ENCODE data around the gene SYT1. TPM values are rescaled to one million over a fixed set of nuclear protein-coding genes. Genes with fewer than 3 reads are reported as not detected.
"Not testable (repeated sequence)": the region's sequence is repeated elsewhere in the genome, so short reads cannot be mapped to it uniquely, and the experiment has no call there.

Gene SYT1
- total and polyA plus RNA-seq, 3 experiments from 2014 or later, result not detected

DNA sequence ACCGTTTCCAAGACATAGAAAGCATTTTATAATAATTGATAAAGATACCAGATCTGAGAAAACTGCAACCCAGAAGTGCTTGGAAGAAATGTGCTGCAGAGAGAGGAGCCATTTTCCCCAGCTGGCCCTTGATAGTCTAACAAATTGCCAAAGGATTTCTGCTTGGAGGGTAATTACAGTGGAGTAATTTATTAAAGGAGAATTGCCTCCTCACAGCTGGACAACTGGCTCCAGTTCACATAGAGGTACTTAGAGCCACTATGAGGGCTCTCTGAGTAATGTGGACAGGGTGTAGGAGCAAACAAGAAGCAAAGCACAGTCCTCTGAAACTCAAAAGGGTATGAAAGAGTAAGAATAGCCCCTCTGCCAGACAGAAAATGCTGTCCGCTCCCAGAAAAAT lies 335.6 kb downstream of the SYT1 start:
- H3K27ac Mint-ChIP-seq, result no peak overlapping the region
- POLR2A ChIA-PET, result no interaction called here
- no peak overlapping the region for H3K4me3 ChIP-seq (ENCODE audit: low read length)
- CTCF ChIA-PET, result no interaction called here
- H3K36me3 Mint-ChIP-seq, result no peaks in the 10 kb centered on the region
- H3K4me3 Mint-ChIP-seq, result no peak overlapping the region
- no peaks in the 10 kb centered on the region for H3K4me1 Mint-ChIP-seq
- no peaks in the 10 kb centered on the region for H3K36me3 ChIP-seq (ENCODE audit: insufficient read depth, low read length)
- H3K4me1 ChIP-seq (ENCODE audit: insufficient read depth, low read length), result no peaks in the 10 kb centered on the region
- no peaks in the 10 kb centered on the region for H3K9me3 ChIP-seq (ENCODE audit: low read length)
- H3K27ac ChIP-seq (ENCODE audit: low read depth, low read length), result no peak overlapping the region
- DNase-seq, result no peak
- no peaks in the 10 kb centered on the region for H3K27me3 ChIP-seq (ENCODE audit: insufficient read depth, low read length, poor library complexity, severe bottlenecking)
- peaks cover 0 to 2% of the 10 kb centered on the region in 2 donors for H3K27me3 Mint-ChIP-seq
- H3K9me3 Mint-ChIP-seq, result peaks cover 2 to 34% (median 4%) of the 10 kb centered on the region in 5 donors

DNA sequence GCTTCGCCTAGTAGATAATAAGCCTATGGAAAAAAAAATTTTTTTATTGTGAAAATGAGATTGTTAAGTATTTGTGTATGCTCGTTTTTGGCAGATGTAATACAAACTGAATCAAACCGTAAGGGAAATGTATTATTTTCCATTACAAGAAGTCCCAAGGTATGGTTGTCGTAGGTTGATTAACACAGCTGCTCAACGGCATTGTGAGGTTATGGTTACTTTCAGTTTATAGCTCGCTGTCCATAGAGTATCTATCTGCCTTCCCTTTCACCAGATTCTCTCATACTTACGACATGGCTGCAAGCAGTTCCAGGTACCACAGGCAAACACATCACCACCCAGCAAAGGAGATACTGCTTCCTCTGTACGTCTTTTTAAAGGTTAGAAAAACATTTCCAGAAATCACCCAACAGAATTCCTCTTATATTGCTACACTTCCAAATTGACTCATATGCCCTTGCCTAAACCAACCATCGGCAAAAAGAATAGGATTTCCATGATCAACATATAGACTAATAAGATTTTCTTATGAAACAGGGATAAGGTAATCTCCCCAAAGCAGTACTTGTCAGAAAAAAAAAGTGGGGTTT lies 338.6 kb downstream of the SYT1 start:
- Mint-ChIP-seq H3K4me1 (no peaks in the 10 kb centered on the region), H3K4me3 (no peak overlapping the region), H3K36me3 (no peaks in the 10 kb centered on the region), H3K9me3 (peaks cover 0 to 33% (median 5%) of the 10 kb centered on the region in 5 donors), H3K27ac (no peak overlapping the region), H3K27me3 (peaks cover 0 to 2% of the 10 kb centered on the region in 2 donors)
- POLR2A ChIA-PET, result no interaction called here
- CTCF ChIA-PET, result no interaction called here
- H3K9me3 ChIP-seq (ENCODE audit: low read length), result no peaks in the 10 kb centered on the region
- no peaks in the 10 kb centered on the region for H3K36me3 ChIP-seq (ENCODE audit: insufficient read depth, low read length)
- no peaks in the 10 kb centered on the region for H3K27me3 ChIP-seq (ENCODE audit: insufficient read depth, low read length, poor library complexity, severe bottlenecking)
- H3K4me3 ChIP-seq (ENCODE audit: low read length), result no peak overlapping the region
- no peak overlapping the region for H3K27ac ChIP-seq (ENCODE audit: low read depth, low read length)
- DNase-seq, result no peak
- H3K4me1 ChIP-seq (ENCODE audit: insufficient read depth, low read length), result no peaks in the 10 kb centered on the region

DNA sequence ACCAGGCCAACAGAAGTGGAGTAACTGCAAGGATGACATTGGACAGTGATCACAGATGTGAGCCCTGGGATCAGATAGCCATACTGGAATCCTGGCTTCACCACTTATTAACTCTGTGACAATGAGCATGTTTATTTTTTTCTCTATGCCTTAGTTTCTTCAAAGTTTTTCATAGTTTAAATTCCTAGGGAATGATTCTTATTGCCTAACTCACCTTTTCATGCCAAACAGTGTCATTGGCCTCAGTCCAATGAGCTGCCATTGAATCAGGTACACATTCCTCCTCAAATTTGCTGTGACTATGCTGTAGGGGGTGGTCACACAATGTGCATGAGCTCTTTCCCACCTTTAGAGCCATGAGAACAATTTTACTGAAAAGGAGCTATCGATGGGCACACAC lies 342.3 kb downstream of the SYT1 start:
- POLR2A ChIA-PET, result no interaction called here
- Histone ChIP-seq H3K27me3 (ENCODE audit: insufficient read depth, low read length, poor library complexity, severe bottlenecking) (no peaks in the 10 kb centered on the region), H3K9me3 (ENCODE audit: low read length) (no peaks in the 10 kb centered on the region), H3K4me1 (ENCODE audit: insufficient read depth, low read length) (no peaks in the 10 kb centered on the region), H3K4me3 (ENCODE audit: low read length) (no peak overlapping the region), H3K27ac (ENCODE audit: low read depth, low read length) (no peak overlapping the region), H3K36me3 (ENCODE audit: insufficient read depth, low read length) (no peaks in the 10 kb centered on the region)
- no peak for DNase-seq
- Mint-ChIP-seq H3K9me3 (peaks cover 4 to 26% (median 5%) of the 10 kb centered on the region in 5 donors), H3K4me3 (no peak overlapping the region), H3K4me1 (no peaks in the 10 kb centered on the region), H3K27ac (no peak overlapping the region), H3K27me3 (peaks cover 0 to 2% of the 10 kb centered on the region in 2 donors), H3K36me3 (no peaks in the 10 kb centered on the region)
- CTCF ChIA-PET, result no interaction called here

DNA sequence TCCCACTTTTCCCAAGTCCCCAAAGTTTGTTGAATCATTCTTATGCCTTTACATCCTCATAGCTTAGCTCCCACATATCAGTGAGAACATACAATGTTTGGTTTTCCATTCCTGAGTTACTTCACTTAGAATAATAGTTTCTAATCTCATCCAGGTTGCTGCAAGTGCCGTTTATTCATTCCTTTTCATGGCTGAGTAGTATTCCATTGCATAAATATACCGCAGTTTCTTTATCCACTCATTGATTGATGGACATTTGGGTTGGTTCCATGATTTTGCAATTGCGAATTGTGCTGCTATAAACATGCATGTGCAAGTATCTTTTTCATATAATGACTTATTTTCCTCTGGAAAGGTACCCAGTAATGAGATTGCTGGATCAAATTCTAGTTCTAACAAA lies 345.8 kb downstream of the SYT1 start:
- H3K4me1 Mint-ChIP-seq; H3K9me3 ChIP-seq (ENCODE audit: low read length); DNase-seq; CTCF ChIA-PET; H3K4me3 Mint-ChIP-seq; H3K36me3 Mint-ChIP-seq; POLR2A ChIA-PET; H3K27me3 Mint-ChIP-seq; H3K27ac ChIP-seq (ENCODE audit: low read depth, low read length); H3K4me3 ChIP-seq (ENCODE audit: low read length); H3K36me3 ChIP-seq (ENCODE audit: insufficient read depth, low read length); H3K27ac Mint-ChIP-seq; H3K4me1 ChIP-seq (ENCODE audit: insufficient read depth, low read length); H3K27me3 ChIP-seq (ENCODE audit: insufficient read depth, low read length, poor library complexity, severe bottlenecking): not testable (repeated sequence)
- H3K9me3 Mint-ChIP-seq, result peaks cover 0 to 28% (median 7%) of the 10 kb centered on the region in 5 donors

DNA sequence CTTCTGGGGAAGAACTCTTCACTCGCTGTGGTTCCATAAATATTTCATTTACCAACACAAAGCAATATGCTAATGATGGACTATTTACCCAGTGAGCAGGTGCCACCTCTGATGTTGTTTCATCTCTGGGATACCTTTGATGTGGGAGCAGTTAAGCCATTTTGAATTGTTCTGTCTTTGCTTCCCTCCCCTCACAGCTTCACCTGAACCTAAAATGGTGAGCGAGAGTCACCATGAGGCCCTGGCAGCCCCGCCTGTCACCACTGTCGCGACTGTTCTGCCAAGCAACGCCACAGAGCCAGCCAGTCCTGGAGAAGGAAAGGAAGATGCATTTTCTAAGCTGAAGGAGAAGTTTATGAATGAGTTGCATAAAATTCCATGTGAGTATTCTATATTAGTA lies 352.7 kb downstream of the SYT1 start:
- ChIA-PET CTCF (no interaction called here), POLR2A (no interaction called here)
- Mint-ChIP-seq H3K36me3 (no peaks in the 10 kb centered on the region), H3K27ac (no peak overlapping the region), H3K4me1 (no peaks in the 10 kb centered on the region), H3K27me3 (no peaks in the 10 kb centered on the region), H3K4me3 (no peak overlapping the region), H3K9me3 (peaks cover 4 to 44% (median 8%) of the 10 kb centered on the region in 5 donors)
- no peaks in the 10 kb centered on the region for H3K36me3 ChIP-seq (ENCODE audit: insufficient read depth, low read length)
- no peaks in the 10 kb centered on the region for H3K27me3 ChIP-seq (ENCODE audit: insufficient read depth, low read length, poor library complexity, severe bottlenecking)
- H3K27ac ChIP-seq (ENCODE audit: low read depth, low read length), result no peak overlapping the region
- no peak for DNase-seq
- no peaks in the 10 kb centered on the region for H3K4me1 ChIP-seq (ENCODE audit: insufficient read depth, low read length)
- no peaks in the 10 kb centered on the region for H3K9me3 ChIP-seq (ENCODE audit: low read length)
- H3K4me3 ChIP-seq (ENCODE audit: low read length), result no peak overlapping the region

DNA sequence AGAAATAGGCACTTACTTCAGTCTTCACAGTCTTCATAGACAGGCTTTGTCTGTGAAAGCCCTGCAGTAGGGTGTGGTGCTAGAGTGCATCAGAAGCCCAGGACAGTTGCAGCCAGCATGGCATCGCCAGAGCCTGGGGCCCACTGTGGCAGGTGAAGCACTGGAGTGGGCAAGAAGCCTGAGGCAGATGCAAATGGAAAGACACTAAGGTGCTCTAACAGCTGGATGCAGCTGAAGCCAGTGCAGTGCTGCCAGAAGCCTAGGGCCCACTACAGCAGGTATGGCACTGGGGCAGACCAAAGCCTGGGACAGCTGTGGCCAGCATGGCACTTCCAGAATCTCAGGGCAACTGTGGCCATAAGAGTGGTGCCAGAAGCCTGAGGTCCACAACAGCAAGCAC lies 358.6 kb downstream of the SYT1 start:
- ChIA-PET POLR2A (no interaction called here), CTCF (no interaction called here)
- Histone ChIP-seq H3K27me3 (ENCODE audit: insufficient read depth, low read length, poor library complexity, severe bottlenecking) (no peaks in the 10 kb centered on the region), H3K9me3 (ENCODE audit: low read length) (no peaks in the 10 kb centered on the region), H3K4me1 (ENCODE audit: insufficient read depth, low read length) (no peaks in the 10 kb centered on the region), H3K4me3 (ENCODE audit: low read length) (no peak overlapping the region), H3K36me3 (ENCODE audit: insufficient read depth, low read length) (no peaks in the 10 kb centered on the region), H3K27ac (ENCODE audit: low read depth, low read length) (no peak overlapping the region)
- Mint-ChIP-seq H3K4me1 (no peaks in the 10 kb centered on the region), H3K27ac (no peak overlapping the region), H3K27me3 (no peaks in the 10 kb centered on the region), H3K9me3 (peaks cover 11 to 44% (median 14%) of the 10 kb centered on the region in 5 donors), H3K36me3 (no peaks in the 10 kb centered on the region), H3K4me3 (no peak overlapping the region)
- DNase-seq, result no peak

DNA sequence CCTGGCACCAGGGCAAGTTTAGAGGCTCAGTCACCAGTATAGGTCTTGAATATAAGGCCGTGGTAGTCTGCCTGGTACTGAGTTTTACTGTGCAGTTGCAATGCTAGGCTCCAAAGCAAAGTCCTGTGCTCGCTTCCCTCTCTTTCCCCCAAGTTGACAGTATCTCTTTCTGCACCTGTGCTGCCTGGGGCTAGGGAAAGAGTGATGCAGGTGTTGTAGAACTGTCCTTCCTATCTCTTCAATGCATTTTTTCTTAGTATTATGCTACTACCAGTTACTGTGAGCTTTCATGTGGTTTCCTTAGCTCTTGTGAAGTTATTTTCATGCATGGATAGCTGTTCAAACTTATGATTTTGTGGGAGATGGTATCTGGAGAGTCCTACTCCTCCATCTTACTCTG lies 359.2 kb downstream of the SYT1 start:
- H3K4me1 Mint-ChIP-seq, result no peaks in the 10 kb centered on the region
- Histone ChIP-seq H3K4me3 (ENCODE audit: low read length) (no peak overlapping the region), H3K4me1 (ENCODE audit: insufficient read depth, low read length) (no peaks in the 10 kb centered on the region), H3K27me3 (ENCODE audit: insufficient read depth, low read length, poor library complexity, severe bottlenecking) (no peaks in the 10 kb centered on the region), H3K36me3 (ENCODE audit: insufficient read depth, low read length) (no peaks in the 10 kb centered on the region), H3K9me3 (ENCODE audit: low read length) (no peaks in the 10 kb centered on the region), H3K27ac (ENCODE audit: low read depth, low read length) (no peak overlapping the region)
- no peak for DNase-seq
- H3K27me3 Mint-ChIP-seq, result no peaks in the 10 kb centered on the region
- H3K27ac Mint-ChIP-seq, result no peak overlapping the region
- H3K4me3 Mint-ChIP-seq, result no peak overlapping the region
- POLR2A ChIA-PET, result no interaction called here
- no peaks in the 10 kb centered on the region for H3K36me3 Mint-ChIP-seq
- CTCF ChIA-PET, result no interaction called here
- H3K9me3 Mint-ChIP-seq, result peaks cover 12 to 42% (median 16%) of the 10 kb centered on the region in 5 donors

DNA sequence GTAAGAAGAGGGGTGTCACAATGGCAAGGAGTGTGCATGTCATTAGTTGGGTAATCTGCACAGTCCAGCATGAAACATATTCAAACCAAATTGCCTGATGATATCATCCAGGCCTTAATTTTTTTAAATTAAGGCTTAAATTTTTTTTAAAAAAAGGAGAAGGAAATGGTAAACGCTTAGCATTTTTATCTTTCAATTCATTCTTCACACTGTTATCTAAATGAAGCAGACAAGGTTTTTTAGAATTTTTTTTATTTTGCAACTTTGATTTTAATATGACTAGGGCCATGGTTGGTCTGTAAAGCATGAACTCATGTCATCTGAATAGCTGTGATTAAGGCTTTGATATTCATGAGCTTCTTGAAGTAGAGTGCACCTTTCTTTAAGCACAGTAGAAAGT lies 362.5 kb downstream of the SYT1 start:
- no peak for DNase-seq
- H3K27me3 ChIP-seq (ENCODE audit: insufficient read depth, low read length, poor library complexity, severe bottlenecking), result no peaks in the 10 kb centered on the region
- no peaks in the 10 kb centered on the region for H3K36me3 ChIP-seq (ENCODE audit: insufficient read depth, low read length)
- no peaks in the 10 kb centered on the region for H3K9me3 ChIP-seq (ENCODE audit: low read length)
- no peak overlapping the region for H3K27ac ChIP-seq (ENCODE audit: low read depth, low read length)
- Mint-ChIP-seq H3K9me3 (peaks cover 10 to 19% (median 16%) of the 10 kb centered on the region in 5 donors), H3K4me1 (no peaks in the 10 kb centered on the region), H3K36me3 (no peaks in the 10 kb centered on the region), H3K4me3 (no peak overlapping the region), H3K27me3 (no peaks in the 10 kb centered on the region), H3K27ac (no peak overlapping the region)
- POLR2A ChIA-PET, result no interaction called here
- H3K4me3 ChIP-seq (ENCODE audit: low read length), result no peak overlapping the region
- H3K4me1 ChIP-seq (ENCODE audit: insufficient read depth, low read length), result no peaks in the 10 kb centered on the region
- CTCF ChIA-PET, result no interaction called here

DNA sequence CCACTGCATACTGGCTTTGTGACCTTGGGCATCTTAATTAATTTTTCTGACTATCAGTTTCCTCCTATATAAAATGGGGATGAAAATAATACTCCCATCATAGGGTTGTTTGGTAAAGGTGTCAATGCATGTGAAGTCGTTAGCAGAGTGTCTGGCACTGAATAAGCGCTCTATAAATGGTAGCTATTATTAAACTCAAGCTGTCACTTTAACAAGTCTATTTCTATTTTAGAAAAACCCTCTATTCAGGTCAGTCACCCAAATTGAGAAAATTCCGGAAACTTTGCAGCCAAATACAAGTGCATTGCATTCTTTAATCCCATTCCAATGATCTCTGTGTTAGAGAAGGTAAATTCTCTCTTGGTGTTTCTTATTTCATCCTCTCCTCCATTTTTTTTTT lies 363.1 kb downstream of the SYT1 start:
- H3K36me3 Mint-ChIP-seq, result no peaks in the 10 kb centered on the region
- POLR2A ChIA-PET, result no interaction called here
- peaks cover 8 to 16% (median 15%) of the 10 kb centered on the region in 5 donors for H3K9me3 Mint-ChIP-seq
- Histone ChIP-seq H3K36me3 (ENCODE audit: insufficient read depth, low read length) (no peaks in the 10 kb centered on the region), H3K9me3 (ENCODE audit: low read length) (no peaks in the 10 kb centered on the region), H3K27ac (ENCODE audit: low read depth, low read length) (no peak overlapping the region), H3K27me3 (ENCODE audit: insufficient read depth, low read length, poor library complexity, severe bottlenecking) (no peaks in the 10 kb centered on the region), H3K4me3 (ENCODE audit: low read length) (no peak overlapping the region), H3K4me1 (ENCODE audit: insufficient read depth, low read length) (no peaks in the 10 kb centered on the region)
- no peaks in the 10 kb centered on the region for H3K4me1 Mint-ChIP-seq
- DNase-seq, result no peak
- CTCF ChIA-PET, result no interaction called here
- no peak overlapping the region for H3K4me3 Mint-ChIP-seq
- no peak overlapping the region for H3K27ac Mint-ChIP-seq
- H3K27me3 Mint-ChIP-seq, result no peaks in the 10 kb centered on the region
